Vagina (tissue), 2 donors: Measurements from ENCODE around the gene MEMO1.
"Not testable (repeated sequence)": the region's sequence is repeated elsewhere in the genome, so short reads cannot be mapped to it uniquely, and the experiment has no call there.

Source experiments
- CTCF ChIP-seq, 3 experiments: fragments of 450-650 bp in 2 of 3; fragments of 200-600 bp in 1 of 3; sonication (generic) in 1 of 3; IDR thresholded peaks; one replicate each; pipeline ENCODE4 v1.5.1; 2017 to 2019; ENCODE audit warnings: antibody characterized with exemption in 3 of 3, mild to moderate bottlenecking in 2 of 3, moderate library complexity in 2 of 3
- POLR2AphosphoS5 ChIP-seq, 2 donors: sonication (generic); formaldehyde crosslinking; IDR thresholded peaks; one replicate each; pipeline ENCODE4 v1.9.0; 2017; ENCODE audit warnings: antibody characterized with exemption in 2 of 2, mild to moderate bottlenecking in 2 of 2, low read depth in 1 of 2; ENCODE audit not compliant: insufficient read depth in 1 of 2

DNA sequence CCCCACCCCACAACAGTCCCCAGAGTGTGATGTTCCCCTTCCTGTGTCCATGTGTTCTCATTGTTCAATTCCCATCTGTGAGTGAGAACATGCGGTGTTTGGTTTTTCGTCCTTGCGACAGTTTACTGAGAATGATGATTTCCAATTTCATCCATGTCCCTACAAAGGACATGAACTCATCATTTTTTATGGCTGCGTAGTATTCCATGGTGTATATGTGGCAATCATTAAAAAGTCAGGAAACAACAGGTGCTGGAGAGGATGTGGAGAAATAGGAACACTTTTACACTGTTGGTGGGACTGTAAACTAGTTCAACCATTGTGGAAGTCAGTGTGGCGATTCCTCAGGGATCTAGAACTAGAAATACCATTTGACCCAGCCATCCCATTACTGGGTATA is 168.7 kb downstream of the MEMO1 start:
- TF ChIP-seq CTCF (IDR thresholded peaks at IDR 0.05); POLR2AphosphoS5 (IDR thresholded peaks at IDR 0.05; ENCODE audit: insufficient read depth in 1 of 2, low read depth in 1 of 2): not testable (repeated sequence)
